ENCODE data around the gene TNFRSF25. TPM values are rescaled to one million over a fixed set of nuclear protein-coding genes. Genes with fewer than 3 reads are reported as not detected.

Gene TNFRSF25
- total and polyA plus RNA-seq, 3 donors from 2014 or later, result 6.2 to 14.0 (median 13.4) TPM

DNA sequence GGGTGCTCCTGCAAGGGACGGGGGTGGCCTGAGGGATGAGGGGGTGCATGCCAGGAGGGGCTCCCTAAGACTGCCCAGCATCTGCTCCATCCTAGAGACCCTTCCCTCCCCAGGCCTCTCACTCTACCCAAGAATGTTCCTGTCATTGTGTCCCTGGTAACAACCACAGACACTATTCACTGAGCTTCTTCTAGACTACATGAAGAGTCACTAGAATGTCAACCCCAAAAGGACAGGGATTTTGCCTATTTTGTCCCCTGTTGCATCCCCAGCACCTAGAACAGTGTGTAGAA lies 2.9 kb downstream of the TNFRSF25 start:
- H3K4me3 ChIP-seq, result no peak overlapping the region
- no peaks in the 10 kb centered on the region for H3K36me3 ChIP-seq (ENCODE audit: low read depth, missing control alignments)
- DNase-seq, result no peak
- no peak overlapping the region for H3K27ac ChIP-seq
- WGBS, 2 donors, result 75 to 80% methylated on average over 1 of the region's 1 CpG
- no peaks in the 10 kb centered on the region for H3K27me3 ChIP-seq
- H3K9me3 ChIP-seq, result no peaks in the 10 kb centered on the region
- H3K4me1 ChIP-seq, result no peaks in the 10 kb centered on the region
- TF ChIP-seq POLR2A (IDR thresholded peaks at IDR 0.05), result no peak
- TF ChIP-seq, protein P1, sequence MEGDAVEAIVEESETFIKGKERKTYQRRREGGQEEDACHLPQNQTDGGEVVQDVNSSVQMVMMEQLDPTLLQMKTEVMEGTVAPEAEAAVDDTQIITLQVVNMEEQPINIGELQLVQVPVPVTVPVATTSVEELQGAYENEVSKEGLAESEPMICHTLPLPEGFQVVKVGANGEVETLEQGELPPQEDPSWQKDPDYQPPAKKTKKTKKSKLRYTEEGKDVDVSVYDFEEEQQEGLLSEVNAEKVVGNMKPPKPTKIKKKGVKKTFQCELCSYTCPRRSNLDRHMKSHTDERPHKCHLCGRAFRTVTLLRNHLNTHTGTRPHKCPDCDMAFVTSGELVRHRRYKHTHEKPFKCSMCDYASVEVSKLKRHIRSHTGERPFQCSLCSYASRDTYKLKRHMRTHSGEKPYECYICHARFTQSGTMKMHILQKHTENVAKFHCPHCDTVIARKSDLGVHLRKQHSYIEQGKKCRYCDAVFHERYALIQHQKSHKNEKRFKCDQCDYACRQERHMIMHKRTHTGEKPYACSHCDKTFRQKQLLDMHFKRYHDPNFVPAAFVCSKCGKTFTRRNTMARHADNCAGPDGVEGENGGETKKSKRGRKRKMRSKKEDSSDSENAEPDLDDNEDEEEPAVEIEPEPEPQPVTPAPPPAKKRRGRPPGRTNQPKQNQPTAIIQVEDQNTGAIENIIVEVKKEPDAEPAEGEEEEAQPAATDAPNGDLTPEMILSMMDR (IDR thresholded peaks at IDR 0.05), result no peak
- intact Hi-C loops (cut with DNase I; ENCODE audit: low total_unique reads), result no loop called here

DNA sequence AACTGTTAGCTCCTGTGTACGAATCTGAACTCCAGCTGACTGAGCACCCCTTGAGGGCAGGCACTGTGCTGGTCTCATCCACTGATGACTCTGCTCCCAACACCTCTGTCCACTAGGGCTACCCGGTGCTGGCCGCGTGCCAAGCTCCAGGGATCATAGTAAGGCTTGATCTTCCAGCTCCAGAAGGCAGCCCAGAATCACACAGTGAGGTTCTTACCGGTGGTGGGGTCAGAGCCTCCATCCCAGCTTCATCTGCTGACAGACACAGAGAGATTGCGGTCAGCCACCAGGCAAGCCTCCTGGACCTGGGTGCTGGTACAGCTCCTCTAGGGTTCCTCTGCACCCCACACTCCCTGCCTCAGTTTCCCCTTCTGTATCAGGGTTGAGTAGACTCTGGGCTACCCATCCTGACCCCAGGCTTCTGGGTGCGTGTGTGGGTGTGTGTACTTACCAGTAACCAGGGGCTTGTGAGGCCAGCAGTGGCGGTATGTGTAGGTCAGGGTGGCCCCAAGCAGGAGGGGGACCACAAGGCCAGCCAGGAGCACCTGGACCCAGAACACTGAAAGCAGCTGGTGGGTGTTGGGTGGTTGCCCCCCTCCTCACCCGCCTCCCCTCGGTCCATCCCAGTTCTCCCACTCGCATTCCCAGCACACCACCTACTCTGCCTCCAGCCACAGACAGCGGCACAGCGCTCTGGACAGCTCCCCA lies 3.4 kb downstream of the TNFRSF25 start:
- Histone ChIP-seq H3K27me3 (no peaks in the 10 kb centered on the region), H3K9me3 (no peaks in the 10 kb centered on the region), H3K36me3 (ENCODE audit: low read depth, missing control alignments) (no peaks in the 10 kb centered on the region), H3K4me3 (no peak overlapping the region), H3K27ac (no peak overlapping the region), H3K4me1 (no peaks in the 10 kb centered on the region)
- TF ChIP-seq POLR2A (IDR thresholded peaks at IDR 0.05), result no peak
- TF ChIP-seq, protein P1 (IDR thresholded peaks at IDR 0.05), result no peak
- DNase-seq, result no peak
- WGBS, 2 donors, result 72 to 86% methylated on average over 8 to 13 of the region's 13 CpGs
- intact Hi-C loops (cut with DNase I; ENCODE audit: low total_unique reads), result no loop called here

DNA sequence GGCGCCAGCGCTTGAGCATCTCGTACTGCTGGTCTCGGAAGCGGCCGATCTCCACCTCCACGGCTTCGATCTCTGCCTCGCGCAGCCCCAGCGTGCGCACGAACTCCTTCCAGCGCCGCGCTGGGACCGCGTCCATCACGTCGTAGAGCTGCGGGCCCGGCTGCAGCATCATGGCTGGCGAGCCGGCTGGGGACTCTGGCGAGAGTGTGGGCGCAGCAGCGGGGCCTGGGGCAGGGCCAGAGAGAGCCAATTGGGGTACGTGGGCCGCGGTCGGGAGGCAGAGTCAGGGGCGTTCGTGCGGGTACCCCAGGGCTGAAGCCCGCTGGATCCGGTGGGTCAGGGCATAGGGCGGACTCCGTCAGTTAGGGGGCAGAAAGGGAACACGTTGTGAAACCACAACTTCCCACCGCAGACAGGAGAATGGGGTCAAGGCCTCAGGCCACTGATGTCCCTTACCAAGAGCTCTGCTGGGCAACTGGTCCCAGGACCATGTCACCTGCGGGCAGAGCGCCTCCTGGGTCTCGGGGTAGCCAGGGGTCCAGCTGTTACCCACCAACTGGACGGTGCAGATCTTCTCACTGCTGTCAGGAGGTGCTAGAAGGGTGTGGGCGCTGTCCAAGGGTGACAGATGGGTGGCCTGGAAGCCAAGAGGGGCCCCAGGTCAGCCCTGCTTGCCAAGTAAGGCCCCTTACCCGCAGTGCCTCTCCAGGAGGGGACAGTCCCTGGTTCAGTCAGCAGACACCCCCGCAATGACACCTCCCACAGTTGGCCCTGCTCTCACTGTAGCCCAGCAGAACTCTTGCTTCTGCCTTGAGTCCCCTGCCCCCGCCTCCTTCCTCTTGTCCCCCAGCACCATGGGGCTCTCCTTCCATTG lies 4.2 kb downstream of the TNFRSF25 start:
- H3K36me3 ChIP-seq (ENCODE audit: low read depth, missing control alignments), result no peaks in the 10 kb centered on the region
- DNase-seq, result no peak
- TF ChIP-seq POLR2A (IDR thresholded peaks at IDR 0.05), result no peak
- TF ChIP-seq, protein P1 (IDR thresholded peaks at IDR 0.05), result no peak
- intact Hi-C loops (cut with DNase I; ENCODE audit: low total_unique reads), result no loop called here
- H3K4me3 ChIP-seq, result no peak overlapping the region
- no peak overlapping the region for H3K27ac ChIP-seq
- no peaks in the 10 kb centered on the region for H3K27me3 ChIP-seq
- 70 to 79% methylated on average over 22 to 48 of the region's 48 CpGs for WGBS, 2 donors
- no peaks in the 10 kb centered on the region for H3K4me1 ChIP-seq
- H3K9me3 ChIP-seq, result no peaks in the 10 kb centered on the region

DNA sequence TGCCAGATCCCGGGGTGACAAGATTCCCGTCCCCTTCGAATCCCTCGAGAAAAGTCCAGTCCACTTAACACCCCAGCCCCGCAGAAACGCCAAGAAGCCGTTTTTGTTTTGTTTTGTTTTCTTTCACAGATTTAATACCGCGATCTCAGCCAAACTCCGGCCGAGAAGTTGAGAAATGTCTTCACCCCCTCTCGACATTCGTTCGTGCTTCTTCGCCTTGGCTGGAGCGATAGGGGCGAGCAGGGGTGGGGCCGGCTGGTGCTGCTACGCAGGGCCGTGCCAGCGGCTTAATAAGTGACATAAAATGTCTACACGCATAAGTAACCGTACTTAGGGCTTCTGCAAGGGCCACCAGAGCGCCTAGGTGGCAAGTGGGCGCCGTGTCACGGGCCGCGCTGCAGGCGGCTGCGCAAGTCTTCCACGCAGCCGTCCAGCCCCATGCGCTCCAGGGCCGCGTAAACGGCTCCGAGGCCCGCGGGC lies 4.9 kb downstream of the TNFRSF25 start:
- Histone ChIP-seq H3K27me3 (no peaks in the 10 kb centered on the region), H3K9me3 (no peaks in the 10 kb centered on the region), H3K4me3 (no peak overlapping the region), H3K4me1 (no peaks in the 10 kb centered on the region), H3K36me3 (ENCODE audit: low read depth, missing control alignments) (no peaks in the 10 kb centered on the region), H3K27ac (no peak overlapping the region)
- intact Hi-C loops (cut with DNase I; ENCODE audit: low total_unique reads), result no loop called here
- 66 to 76% methylated on average over 35 to 40 of the region's 40 CpGs for WGBS, 2 donors
- TF ChIP-seq POLR2A (IDR thresholded peaks at IDR 0.05), result no peak
- DNase-seq, result no peak

DNA sequence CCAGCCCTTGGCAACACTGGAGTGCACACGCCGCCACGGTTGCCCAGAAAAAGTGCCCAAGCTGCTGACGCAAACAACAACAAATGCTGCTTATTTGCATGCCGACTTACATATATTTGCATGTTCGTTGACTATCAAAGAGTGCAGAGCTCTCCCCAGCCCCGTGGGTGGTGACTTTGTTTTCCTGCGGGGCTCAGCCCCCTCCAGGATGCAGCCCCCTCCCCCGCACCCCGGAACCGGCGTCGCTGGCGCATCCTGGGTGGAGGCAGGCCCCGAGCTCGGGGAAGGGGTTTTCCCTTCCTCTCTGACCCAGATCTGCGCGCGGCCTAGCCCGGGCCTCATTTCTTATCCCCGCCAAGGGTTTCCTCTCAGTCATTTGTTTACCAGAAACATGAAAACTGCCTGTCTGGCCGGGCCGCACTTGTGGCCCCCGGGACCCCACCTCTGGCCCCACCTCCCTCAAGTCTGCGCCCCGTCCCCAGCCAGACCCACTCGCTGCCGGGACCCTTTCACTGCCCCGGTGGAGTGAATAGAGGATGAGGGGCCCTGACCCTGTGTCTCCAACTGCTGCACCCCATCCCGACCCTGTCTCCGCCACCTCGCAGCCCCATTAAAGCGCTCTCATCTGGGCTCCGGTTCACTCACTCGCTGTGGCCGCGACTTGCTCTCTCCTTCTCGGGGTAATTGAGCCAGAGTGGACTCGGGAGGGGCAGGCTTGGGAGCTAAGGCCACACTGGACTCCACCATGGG lies 5.5 kb downstream of the TNFRSF25 start:
- TF ChIP-seq, protein P1 (IDR thresholded peaks at IDR 0.05), result no peak
- TF ChIP-seq POLR2A (IDR thresholded peaks at IDR 0.05), result no peak
- intact Hi-C loops (cut with DNase I; ENCODE audit: low total_unique reads), result no loop called here
- WGBS, 2 donors, result 40 to 41% methylated on average over 27 to 37 of the region's 39 CpGs
- Histone ChIP-seq H3K27me3 (no peaks in the 10 kb centered on the region), H3K27ac (no peak overlapping the region), H3K36me3 (ENCODE audit: low read depth, missing control alignments) (no peaks in the 10 kb centered on the region), H3K4me1 (no peaks in the 10 kb centered on the region), H3K9me3 (no peaks in the 10 kb centered on the region), H3K4me3 (no peak overlapping the region)
- no peak for DNase-seq
